Measurements from ENCODE around the gene IGFL1.

GRCh38 chr19:46254776-46255175 lies 25.2 kb downstream of the IGFL1 start:
- TF ChIP-seq CTCF (IDR thresholded peaks at IDR 0.05) (no peak), POLR2A (IDR thresholded peaks at IDR 0.05) (no peak)
